ENCODE data around the gene MOV10L1. TPM values are rescaled to one million over a fixed set of nuclear protein-coding genes. Genes with fewer than 3 reads are reported as not detected.
A peak's percentile ranks its signal among the peaks of the same experiment; 100 is the strongest.

Gene MOV10L1
- total and polyA plus RNA-seq, 9 of the 15 experiments (the other 6 are each of a cell fraction or from before 2014, with no cell fraction given), result 0.06 to 0.43 (median 0.15) TPM

DNA sequence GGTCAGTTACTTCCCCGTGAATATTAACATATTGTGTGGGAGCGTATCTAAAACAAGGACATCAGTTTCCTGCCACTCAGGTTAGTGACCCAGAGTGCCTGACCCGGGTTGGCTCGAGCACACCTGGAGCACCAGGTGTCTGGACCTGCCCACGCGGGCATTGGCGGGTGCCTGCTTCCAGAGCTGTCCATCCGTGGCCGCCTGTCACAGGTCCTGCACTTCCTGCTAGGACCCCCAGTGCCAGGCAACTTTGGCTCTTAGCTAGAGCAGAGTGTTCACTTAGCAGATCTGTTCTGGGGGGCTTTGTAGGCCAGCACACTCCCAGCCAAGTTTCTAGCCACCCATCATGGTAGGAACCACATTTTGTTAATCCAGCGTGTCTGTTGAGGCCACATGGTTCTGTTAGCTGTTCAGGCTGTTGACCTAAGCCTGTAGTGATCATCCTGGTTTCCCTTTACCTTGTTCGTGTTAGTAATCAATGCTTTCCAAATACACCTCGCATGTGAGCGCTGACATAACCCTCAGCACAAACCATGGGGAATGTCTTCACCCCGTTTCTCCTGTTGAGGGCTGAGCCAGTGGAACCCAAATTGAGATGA lies 29.5 kb downstream of the MOV10L1 start (continued):
- TF ChIP-seq, protein P1, sequence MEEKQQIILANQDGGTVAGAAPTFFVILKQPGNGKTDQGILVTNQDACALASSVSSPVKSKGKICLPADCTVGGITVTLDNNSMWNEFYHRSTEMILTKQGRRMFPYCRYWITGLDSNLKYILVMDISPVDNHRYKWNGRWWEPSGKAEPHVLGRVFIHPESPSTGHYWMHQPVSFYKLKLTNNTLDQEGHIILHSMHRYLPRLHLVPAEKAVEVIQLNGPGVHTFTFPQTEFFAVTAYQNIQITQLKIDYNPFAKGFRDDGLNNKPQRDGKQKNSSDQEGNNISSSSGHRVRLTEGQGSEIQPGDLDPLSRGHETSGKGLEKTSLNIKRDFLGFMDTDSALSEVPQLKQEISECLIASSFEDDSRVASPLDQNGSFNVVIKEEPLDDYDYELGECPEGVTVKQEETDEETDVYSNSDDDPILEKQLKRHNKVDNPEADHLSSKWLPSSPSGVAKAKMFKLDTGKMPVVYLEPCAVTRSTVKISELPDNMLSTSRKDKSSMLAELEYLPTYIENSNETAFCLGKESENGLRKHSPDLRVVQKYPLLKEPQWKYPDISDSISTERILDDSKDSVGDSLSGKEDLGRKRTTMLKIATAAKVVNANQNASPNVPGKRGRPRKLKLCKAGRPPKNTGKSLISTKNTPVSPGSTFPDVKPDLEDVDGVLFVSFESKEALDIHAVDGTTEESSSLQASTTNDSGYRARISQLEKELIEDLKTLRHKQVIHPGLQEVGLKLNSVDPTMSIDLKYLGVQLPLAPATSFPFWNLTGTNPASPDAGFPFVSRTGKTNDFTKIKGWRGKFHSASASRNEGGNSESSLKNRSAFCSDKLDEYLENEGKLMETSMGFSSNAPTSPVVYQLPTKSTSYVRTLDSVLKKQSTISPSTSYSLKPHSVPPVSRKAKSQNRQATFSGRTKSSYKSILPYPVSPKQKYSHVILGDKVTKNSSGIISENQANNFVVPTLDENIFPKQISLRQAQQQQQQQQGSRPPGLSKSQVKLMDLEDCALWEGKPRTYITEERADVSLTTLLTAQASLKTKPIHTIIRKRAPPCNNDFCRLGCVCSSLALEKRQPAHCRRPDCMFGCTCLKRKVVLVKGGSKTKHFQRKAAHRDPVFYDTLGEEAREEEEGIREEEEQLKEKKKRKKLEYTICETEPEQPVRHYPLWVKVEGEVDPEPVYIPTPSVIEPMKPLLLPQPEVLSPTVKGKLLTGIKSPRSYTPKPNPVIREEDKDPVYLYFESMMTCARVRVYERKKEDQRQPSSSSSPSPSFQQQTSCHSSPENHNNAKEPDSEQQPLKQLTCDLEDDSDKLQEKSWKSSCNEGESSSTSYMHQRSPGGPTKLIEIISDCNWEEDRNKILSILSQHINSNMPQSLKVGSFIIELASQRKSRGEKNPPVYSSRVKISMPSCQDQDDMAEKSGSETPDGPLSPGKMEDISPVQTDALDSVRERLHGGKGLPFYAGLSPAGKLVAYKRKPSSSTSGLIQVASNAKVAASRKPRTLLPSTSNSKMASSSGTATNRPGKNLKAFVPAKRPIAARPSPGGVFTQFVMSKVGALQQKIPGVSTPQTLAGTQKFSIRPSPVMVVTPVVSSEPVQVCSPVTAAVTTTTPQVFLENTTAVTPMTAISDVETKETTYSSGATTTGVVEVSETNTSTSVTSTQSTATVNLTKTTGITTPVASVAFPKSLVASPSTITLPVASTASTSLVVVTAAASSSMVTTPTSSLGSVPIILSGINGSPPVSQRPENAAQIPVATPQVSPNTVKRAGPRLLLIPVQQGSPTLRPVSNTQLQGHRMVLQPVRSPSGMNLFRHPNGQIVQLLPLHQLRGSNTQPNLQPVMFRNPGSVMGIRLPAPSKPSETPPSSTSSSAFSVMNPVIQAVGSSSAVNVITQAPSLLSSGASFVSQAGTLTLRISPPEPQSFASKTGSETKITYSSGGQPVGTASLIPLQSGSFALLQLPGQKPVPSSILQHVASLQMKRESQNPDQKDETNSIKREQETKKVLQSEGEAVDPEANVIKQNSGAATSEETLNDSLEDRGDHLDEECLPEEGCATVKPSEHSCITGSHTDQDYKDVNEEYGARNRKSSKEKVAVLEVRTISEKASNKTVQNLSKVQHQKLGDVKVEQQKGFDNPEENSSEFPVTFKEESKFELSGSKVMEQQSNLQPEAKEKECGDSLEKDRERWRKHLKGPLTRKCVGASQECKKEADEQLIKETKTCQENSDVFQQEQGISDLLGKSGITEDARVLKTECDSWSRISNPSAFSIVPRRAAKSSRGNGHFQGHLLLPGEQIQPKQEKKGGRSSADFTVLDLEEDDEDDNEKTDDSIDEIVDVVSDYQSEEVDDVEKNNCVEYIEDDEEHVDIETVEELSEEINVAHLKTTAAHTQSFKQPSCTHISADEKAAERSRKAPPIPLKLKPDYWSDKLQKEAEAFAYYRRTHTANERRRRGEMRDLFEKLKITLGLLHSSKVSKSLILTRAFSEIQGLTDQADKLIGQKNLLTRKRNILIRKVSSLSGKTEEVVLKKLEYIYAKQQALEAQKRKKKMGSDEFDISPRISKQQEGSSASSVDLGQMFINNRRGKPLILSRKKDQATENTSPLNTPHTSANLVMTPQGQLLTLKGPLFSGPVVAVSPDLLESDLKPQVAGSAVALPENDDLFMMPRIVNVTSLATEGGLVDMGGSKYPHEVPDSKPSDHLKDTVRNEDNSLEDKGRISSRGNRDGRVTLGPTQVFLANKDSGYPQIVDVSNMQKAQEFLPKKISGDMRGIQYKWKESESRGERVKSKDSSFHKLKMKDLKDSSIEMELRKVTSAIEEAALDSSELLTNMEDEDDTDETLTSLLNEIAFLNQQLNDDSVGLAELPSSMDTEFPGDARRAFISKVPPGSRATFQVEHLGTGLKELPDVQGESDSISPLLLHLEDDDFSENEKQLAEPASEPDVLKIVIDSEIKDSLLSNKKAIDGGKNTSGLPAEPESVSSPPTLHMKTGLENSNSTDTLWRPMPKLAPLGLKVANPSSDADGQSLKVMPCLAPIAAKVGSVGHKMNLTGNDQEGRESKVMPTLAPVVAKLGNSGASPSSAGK (IDR thresholded peaks at IDR 0.05), result peak; percentile 34
- peak; percentile 62 for TF ChIP-seq RBFOX2 (IDR thresholded peaks at IDR 0.05; ENCODE audit: low read depth, low read length)
- TF ChIP-seq, protein P2, sequence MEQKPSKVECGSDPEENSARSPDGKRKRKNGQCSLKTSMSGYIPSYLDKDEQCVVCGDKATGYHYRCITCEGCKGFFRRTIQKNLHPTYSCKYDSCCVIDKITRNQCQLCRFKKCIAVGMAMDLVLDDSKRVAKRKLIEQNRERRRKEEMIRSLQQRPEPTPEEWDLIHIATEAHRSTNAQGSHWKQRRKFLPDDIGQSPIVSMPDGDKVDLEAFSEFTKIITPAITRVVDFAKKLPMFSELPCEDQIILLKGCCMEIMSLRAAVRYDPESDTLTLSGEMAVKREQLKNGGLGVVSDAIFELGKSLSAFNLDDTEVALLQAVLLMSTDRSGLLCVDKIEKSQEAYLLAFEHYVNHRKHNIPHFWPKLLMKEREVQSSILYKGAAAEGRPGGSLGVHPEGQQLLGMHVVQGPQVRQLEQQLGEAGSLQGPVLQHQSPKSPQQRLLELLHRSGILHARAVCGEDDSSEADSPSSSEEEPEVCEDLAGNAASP (IDR thresholded peaks at IDR 0.05), result no peak
- TF ChIP-seq RFX7 (CRISPR knock-in tag; IDR thresholded peaks at IDR 0.05), result no peak
- TF ChIP-seq ZNF778 (CRISPR knock-in tag; IDR thresholded peaks at IDR 0.05), result no peak
- no peak for TF ChIP-seq RNF2 (IDR thresholded peaks at IDR 0.05)
- TF ChIP-seq, protein P3, sequence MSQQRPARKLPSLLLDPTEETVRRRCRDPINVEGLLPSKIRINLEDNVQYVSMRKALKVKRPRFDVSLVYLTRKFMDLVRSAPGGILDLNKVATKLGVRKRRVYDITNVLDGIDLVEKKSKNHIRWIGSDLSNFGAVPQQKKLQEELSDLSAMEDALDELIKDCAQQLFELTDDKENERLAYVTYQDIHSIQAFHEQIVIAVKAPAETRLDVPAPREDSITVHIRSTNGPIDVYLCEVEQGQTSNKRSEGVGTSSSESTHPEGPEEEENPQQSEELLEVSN (IDR thresholded peaks at IDR 0.05; ENCODE audit: borderline replicate concordance in 1 of 2, extremely low read depth in 1 of 2, insufficient read depth in 1 of 2, insufficient read length in 1 of 2, low read depth in 1 of 2, low read length in 1 of 2, poor library complexity in 1 of 2, severe bottlenecking in 1 of 2), result peak in 1 of 2 experiments; percentile 28
- TF ChIP-seq, protein P4, sequence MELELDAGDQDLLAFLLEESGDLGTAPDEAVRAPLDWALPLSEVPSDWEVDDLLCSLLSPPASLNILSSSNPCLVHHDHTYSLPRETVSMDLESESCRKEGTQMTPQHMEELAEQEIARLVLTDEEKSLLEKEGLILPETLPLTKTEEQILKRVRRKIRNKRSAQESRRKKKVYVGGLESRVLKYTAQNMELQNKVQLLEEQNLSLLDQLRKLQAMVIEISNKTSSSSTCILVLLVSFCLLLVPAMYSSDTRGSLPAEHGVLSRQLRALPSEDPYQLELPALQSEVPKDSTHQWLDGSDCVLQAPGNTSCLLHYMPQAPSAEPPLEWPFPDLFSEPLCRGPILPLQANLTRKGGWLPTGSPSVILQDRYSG (tag; conservative IDR thresholded peaks at IDR 0.05; ENCODE audit: low read depth), result peak; percentile 39; the same call in 1 of the 2 replicates

Data from K562 (cell line).